CD4-positive, alpha-beta memory T cell (primary cell): ENCODE data around the gene NTHL1. TPM values are rescaled to one million over a fixed set of nuclear protein-coding genes. Genes with fewer than 3 reads are reported as not detected.

Source experiments
- CTCF ChIA-PET: fragments of 350-600 bp; sonication (Branson Sonifier 250); formaldehyde crosslinking; loops from one replicate; lab custom pipeline; 2021; ENCODE audit warnings: inconsistent platforms; ENCODE audit not compliant: partially characterized antibody; lab: Charles Lee
- POLR2A ChIA-PET: fragments of 350-600 bp; sonication (Branson Sonifier 250); formaldehyde crosslinking; loops from one replicate; lab custom pipeline; 2021; ENCODE audit not compliant: partially characterized antibody; lab: Charles Lee
- DNase-seq, 5 donors: peaks; one replicate each; pipeline versions ENCODE4 v3.0.0 to v3.0.0-alpha.2; 2020 to 2022; ENCODE audit warnings: mixed read lengths in 1 of 5
- H3K27ac ChIP-seq: one replicate; pipeline ENCODE4 v1.7.0; 2013; ENCODE audit warnings: low read depth, low read length
- H3K27me3 ChIP-seq: 2 replicates; pipeline ENCODE4 v1.7.0; 2013; ENCODE audit warnings: mild to moderate bottlenecking, low read length, moderate library complexity; ENCODE audit not compliant: insufficient read depth
- H3K36me3 ChIP-seq: 2 replicates; pipeline ENCODE4 v1.7.0; 2013; ENCODE audit warnings: mild to moderate bottlenecking, low read length, moderate library complexity; ENCODE audit not compliant: insufficient read depth
- H3K4me1 ChIP-seq: 2 replicates; pipeline ENCODE4 v1.7.0; 2013; ENCODE audit warnings: mild to moderate bottlenecking, low read length, moderate library complexity; ENCODE audit not compliant: insufficient read depth
- H3K4me3 ChIP-seq, 2 donors: one replicate each; pipeline ENCODE4 v1.7.0; 2013; ENCODE audit warnings: low read length in 2 of 2, mild to moderate bottlenecking in 1 of 2
- H3K9me3 ChIP-seq, 2 donors: one replicate each; pipeline ENCODE4 v1.7.0; 2013; ENCODE audit warnings: low read length in 2 of 2, control low read depth in 1 of 2; ENCODE audit not compliant: control insufficient read depth in 1 of 2
- H3K27ac Mint-ChIP-seq, 7 donors: one replicate each; pipeline ENCODE4 v1.8.0; 2020 to 2021; ENCODE audit warnings: mixed read lengths in 7 of 7, mild to moderate bottlenecking in 6 of 7, inconsistent platforms in 3 of 7, moderate library complexity in 3 of 7
- H3K27me3 Mint-ChIP-seq, 2 donors: one replicate each; pipeline ENCODE4 v1.8.0; 2020 to 2021; ENCODE audit warnings: mixed read lengths in 2 of 2
- H3K36me3 Mint-ChIP-seq, 2 donors: one replicate each; pipeline ENCODE4 v1.8.0; 2020 to 2021; ENCODE audit warnings: mixed read lengths in 2 of 2, inconsistent platforms in 1 of 2, mild to moderate bottlenecking in 1 of 2
- H3K4me1 Mint-ChIP-seq, 4 donors: one replicate each; pipeline ENCODE4 v1.8.0; 2020 to 2021; ENCODE audit warnings: mixed read lengths in 4 of 4, mild to moderate bottlenecking in 1 of 4
- H3K4me3 Mint-ChIP-seq, 8 donors: one replicate each; pipeline ENCODE4 v1.8.0; 2020 to 2021; ENCODE audit warnings: mixed read lengths in 8 of 8, mild to moderate bottlenecking in 7 of 8, moderate library complexity in 6 of 8, inconsistent platforms in 3 of 8
- H3K9me3 Mint-ChIP-seq, 8 donors: one replicate each; pipeline ENCODE4 v1.8.0; 2020 to 2021; ENCODE audit warnings: mixed read lengths in 8 of 8, mild to moderate bottlenecking in 5 of 8, inconsistent platforms in 3 of 8, moderate library complexity in 1 of 8
- intact Hi-C: fragments of 100-400 bp; cut with micrococcal nuclease; formaldehyde crosslinking; loops from one replicate; pipeline ENCODE4 v1.15.1; 2023
- polyA plus RNA-seq, 2 donors: library from polyadenylated mRNA; unstranded; fragments of 300-500 nt; fragmentation: Illumina TruSeq; gene quantifications; one replicate each; pipeline ENCODE4 v1.2.3, GENCODE V29; 2021
- total RNA-seq, 2 experiments: library from RNA; stranded (reverse); gene quantifications; one replicate each; pipeline ENCODE4 v1.2.3, GENCODE V29; 2021

The NTHL1 gene
- total and polyA plus RNA-seq, 4 experiments from 2014 or later = 9.3 to 20.1 (median 12.7) TPM

- Mint-ChIP-seq H3K9me3 (no peaks in the 10 kb centered on the region), H3K27ac (no peak overlapping the region), H3K27me3 (no peaks in the 10 kb centered on the region), H3K36me3 (no peaks in the 10 kb centered on the region), H3K4me1 (peaks cover 3 to 11% (median 7%) of the 10 kb centered on the region in 4 donors), H3K4me3 (no peak overlapping the region)
- Histone ChIP-seq H3K27ac (no peak overlapping the region), H3K27me3 (no peaks in the 10 kb centered on the region), H3K36me3 (no peaks in the 10 kb centered on the region), H3K9me3 (no peaks in the 10 kb centered on the region), H3K4me3 (no peak overlapping the region), H3K4me1 (peaks cover 15% of the 10 kb centered on the region)
- no peak for DNase-seq
- intact Hi-C loops = no loop called here
- CTCF ChIA-PET = interaction anchor here (0.7 kb wide), 1 partner anchor 75 kb away, joined by 3 read pairs; no protein-coding TSS in a partner anchor
- POLR2A ChIA-PET = interaction anchor here (0.6 to 1.6 kb wide), 2 partner anchors 125 to 274 kb away, joined by 4 read pairs; partner anchors contain the start of gene TRAF7
These were observed 17.6 kb downstream of the NTHL1 start for GRCh38 chr16:2030036-2030435.

- DNase-seq = no peak
- peaks cover 15% of the 10 kb centered on the region for H3K4me1 ChIP-seq
- intact Hi-C loops = no loop called here
- no peaks in the 10 kb centered on the region for H3K36me3 ChIP-seq
- no peak overlapping the region for H3K27ac Mint-ChIP-seq
- no peaks in the 10 kb centered on the region for H3K9me3 Mint-ChIP-seq
- H3K27me3 ChIP-seq = no peaks in the 10 kb centered on the region
- no peaks in the 10 kb centered on the region for H3K9me3 ChIP-seq
- no peaks in the 10 kb centered on the region for H3K27me3 Mint-ChIP-seq
- ChIA-PET POLR2A (interaction anchor here (1.6 kb wide), 1 partner anchor 126 kb away, joined by 4 read pairs; the partner anchor contains the start of gene TRAF7), CTCF (no interaction called here)
- peaks cover 3 to 11% (median 7%) of the 10 kb centered on the region in 4 donors for H3K4me1 Mint-ChIP-seq
- no peaks in the 10 kb centered on the region for H3K36me3 Mint-ChIP-seq
- H3K4me3 ChIP-seq = no peak overlapping the region
- H3K4me3 Mint-ChIP-seq = no peak overlapping the region
- no peak overlapping the region for H3K27ac ChIP-seq
These were observed 18.3 kb downstream of the NTHL1 start for GRCh38 chr16:2029350-2029749.

GRCh38 chr16:2028620-2029220 is 18.9 kb downstream of the NTHL1 start:
- Histone ChIP-seq H3K4me3 (no peak overlapping the region), H3K27ac (no peak overlapping the region), H3K4me1 (peaks cover 18% of the 10 kb centered on the region), H3K27me3 (no peaks in the 10 kb centered on the region), H3K36me3 (no peaks in the 10 kb centered on the region), H3K9me3 (no peaks in the 10 kb centered on the region)
- H3K9me3 Mint-ChIP-seq = no peaks in the 10 kb centered on the region
- intact Hi-C loops = no loop called here
- H3K36me3 Mint-ChIP-seq = no peaks in the 10 kb centered on the region
- no peak overlapping the region for H3K4me3 Mint-ChIP-seq
- no peak overlapping the region for H3K27ac Mint-ChIP-seq
- peaks cover 4 to 15% (median 8%) of the 10 kb centered on the region in 4 donors for H3K4me1 Mint-ChIP-seq
- CTCF ChIA-PET = interaction anchor here (1.4 kb wide), 1 partner anchor 112 kb away, joined by 9 read pairs; no protein-coding TSS in a partner anchor
- POLR2A ChIA-PET = no interaction called here
- H3K27me3 Mint-ChIP-seq = no peaks in the 10 kb centered on the region
- no peak for DNase-seq

- Mint-ChIP-seq H3K9me3 (no peaks in the 10 kb centered on the region), H3K4me3 (peak overlapping the region in 7 of 8 donors; percentile 34 to 84 (median 77))
These were observed 19.5 kb downstream of the NTHL1 start for GRCh38 chr16:2028146-2028545.

GRCh38 chr16:2027024-2028010 is 20.3 kb downstream of the NTHL1 start:
- CTCF ChIA-PET = interaction anchor here (0.5 to 1.4 kb wide), 2 partner anchors 111 to 113 kb away, joined by 4 to 9 read pairs; no protein-coding TSS in a partner anchor
- H3K36me3 ChIP-seq = no peaks in the 10 kb centered on the region
- POLR2A ChIA-PET = interaction anchor here (1.0 to 2.0 kb wide), 6 partner anchors 19 to 197 kb away, joined by 3 to 13 read pairs (median 6); partner anchors contain the start of genes NTHL1, TRAF7 and TSC2
- no peaks in the 10 kb centered on the region for H3K36me3 Mint-ChIP-seq
- no peaks in the 10 kb centered on the region for H3K9me3 Mint-ChIP-seq
- peak overlapping the region; percentile 76 to 86 (median 78) for H3K4me3 Mint-ChIP-seq
- intact Hi-C loops = no loop called here
- H3K4me1 Mint-ChIP-seq = peaks cover 9 to 26% (median 16%) of the 10 kb centered on the region in 4 donors
- peaks cover 29% of the 10 kb centered on the region for H3K4me1 ChIP-seq
- peak in 2 of 5 donors; percentile 21 to 39 for DNase-seq
- H3K4me3 ChIP-seq = peak overlapping the region in 1 of 2 donors; percentile 23
- peak overlapping the region in 3 of 7 donors; percentile 13 to 68 (median 53) for H3K27ac Mint-ChIP-seq
- no peaks in the 10 kb centered on the region for H3K9me3 ChIP-seq
- H3K27me3 ChIP-seq = no peaks in the 10 kb centered on the region
- H3K27ac ChIP-seq = no peak overlapping the region
- H3K27me3 Mint-ChIP-seq = peaks cover 2 to 8% of the 10 kb centered on the region in 2 donors

More at GRCh38 chr16:2028146-2028545, 19.5 kb downstream of the NTHL1 start:
- CTCF ChIA-PET = interaction anchor here (1.4 kb wide), 1 partner anchor 112 kb away, joined by 9 read pairs; no protein-coding TSS in a partner anchor
- Mint-ChIP-seq H3K4me1 (peaks cover 5 to 18% (median 11%) of the 10 kb centered on the region in 4 donors), H3K27ac (no peak overlapping the region), H3K36me3 (no peaks in the 10 kb centered on the region), H3K27me3 (peaks cover 0 to 2% of the 10 kb centered on the region in 2 donors)
- Histone ChIP-seq H3K27ac (no peak overlapping the region), H3K36me3 (no peaks in the 10 kb centered on the region), H3K27me3 (no peaks in the 10 kb centered on the region), H3K4me1 (peaks cover 24% of the 10 kb centered on the region), H3K4me3 (no peak overlapping the region), H3K9me3 (no peaks in the 10 kb centered on the region)
- intact Hi-C loops = no loop called here
- POLR2A ChIA-PET = interaction anchor here (1.1 to 2.0 kb wide), 3 partner anchors 19 to 126 kb away, joined by 5 to 13 read pairs (median 8); partner anchors contain the start of genes NTHL1, TRAF7 and TSC2
- no peak for DNase-seq

GRCh38 chr16:2026461-2027023 is 21.1 kb downstream of the NTHL1 start, which contains the start of gene NHERF2:
Gene NHERF2, plus strand, starts transcription at chr16:2026902. Its CDS starts 104 bp downstream, at chr16:2027006.
- no peaks in the 10 kb centered on the region for H3K36me3 Mint-ChIP-seq
- H3K4me3 Mint-ChIP-seq = peak within 1 kb of the TSS; percentile 76 to 86 (median 78)
- no peak within 1 kb of the TSS for H3K27ac ChIP-seq
- H3K4me1 Mint-ChIP-seq = peaks cover 9 to 26% (median 16%) of the 10 kb centered on the region in 4 donors
- peaks cover 3% of the 10 kb centered on the region for H3K27me3 ChIP-seq
- POLR2A ChIA-PET = interaction anchor here (1.0 to 2.0 kb wide), 5 partner anchors 22 to 198 kb away, joined by 3 to 13 read pairs (median 7); partner anchors contain the start of genes NTHL1, TRAF7 and TSC2
- peaks cover 29% of the 10 kb centered on the region for H3K4me1 ChIP-seq
- DNase-seq = peak in 4 of 5 donors; percentile 22 to 43 (median 30)
- peak within 1 kb of the TSS in 1 of 2 donors; percentile 23 for H3K4me3 ChIP-seq
- H3K36me3 ChIP-seq = no peaks in the 10 kb centered on the region
- CTCF ChIA-PET = no interaction called here
- H3K27me3 Mint-ChIP-seq = peaks cover 3 to 11% of the 10 kb centered on the region in 2 donors
- intact Hi-C loops = no loop called here
- no peaks in the 10 kb centered on the region for H3K9me3 ChIP-seq
- H3K27ac Mint-ChIP-seq = peak within 1 kb of the TSS in 4 of 7 donors; percentile 13 to 68 (median 58)
- H3K9me3 Mint-ChIP-seq = no peaks in the 10 kb centered on the region
